Measurements from ENCODE around the gene NXPE4. TPM values are rescaled to one million over a fixed set of nuclear protein-coding genes. Genes with fewer than 3 reads are reported as not detected.

The NXPE4 gene
- polyA plus RNA-seq, 1 donor from 2014 or later, result not detected

- no peaks in the 10 kb centered on the region for H3K9me2 ChIP-seq (ENCODE audit: insufficient read depth, low read length)
- TF ChIP-seq REST (IDR thresholded peaks at IDR 0.05; ENCODE audit: borderline replicate concordance) (no peak), SMC3 (conservative IDR thresholded peaks at IDR 0.05; ENCODE audit: poor library complexity) (no peak), TAF1 (IDR thresholded peaks at IDR 0.05; ENCODE audit: low read depth) (no peak), MXI1 (conservative IDR thresholded peaks at IDR 0.05; ENCODE audit: poor library complexity, severe bottlenecking) (no peak), RAD21 (conservative IDR thresholded peaks at IDR 0.05) (no peak)
- TF ChIP-seq, protein P1, sequence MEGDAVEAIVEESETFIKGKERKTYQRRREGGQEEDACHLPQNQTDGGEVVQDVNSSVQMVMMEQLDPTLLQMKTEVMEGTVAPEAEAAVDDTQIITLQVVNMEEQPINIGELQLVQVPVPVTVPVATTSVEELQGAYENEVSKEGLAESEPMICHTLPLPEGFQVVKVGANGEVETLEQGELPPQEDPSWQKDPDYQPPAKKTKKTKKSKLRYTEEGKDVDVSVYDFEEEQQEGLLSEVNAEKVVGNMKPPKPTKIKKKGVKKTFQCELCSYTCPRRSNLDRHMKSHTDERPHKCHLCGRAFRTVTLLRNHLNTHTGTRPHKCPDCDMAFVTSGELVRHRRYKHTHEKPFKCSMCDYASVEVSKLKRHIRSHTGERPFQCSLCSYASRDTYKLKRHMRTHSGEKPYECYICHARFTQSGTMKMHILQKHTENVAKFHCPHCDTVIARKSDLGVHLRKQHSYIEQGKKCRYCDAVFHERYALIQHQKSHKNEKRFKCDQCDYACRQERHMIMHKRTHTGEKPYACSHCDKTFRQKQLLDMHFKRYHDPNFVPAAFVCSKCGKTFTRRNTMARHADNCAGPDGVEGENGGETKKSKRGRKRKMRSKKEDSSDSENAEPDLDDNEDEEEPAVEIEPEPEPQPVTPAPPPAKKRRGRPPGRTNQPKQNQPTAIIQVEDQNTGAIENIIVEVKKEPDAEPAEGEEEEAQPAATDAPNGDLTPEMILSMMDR (IDR thresholded peaks at IDR 0.05; ENCODE audit: poor library complexity, severe bottlenecking), result no peak
- H3K27me3 ChIP-seq (ENCODE audit: insufficient read depth, low read depth, low read length), result no peaks in the 10 kb centered on the region
- peaks cover 34% of the 10 kb centered on the region for H3K9me3 ChIP-seq (ENCODE audit: low read length)
- no peaks in the 10 kb centered on the region for H4K20me1 ChIP-seq (ENCODE audit: insufficient read depth)
- H2AFZ ChIP-seq (ENCODE audit: low read depth, low read length), result no peak overlapping the region
- no peak overlapping the region for H3K4me3 ChIP-seq (ENCODE audit: low read length)
- no peaks in the 10 kb centered on the region for H3F3A ChIP-seq (ENCODE audit: insufficient read depth, low read length, poor library complexity, severe bottlenecking)
- H3K4me2 ChIP-seq (ENCODE audit: low read length), result no peak overlapping the region
- H3K36me3 ChIP-seq (ENCODE audit: insufficient read depth, low read length), result no peaks in the 10 kb centered on the region
- no peak overlapping the region for H3K9ac ChIP-seq (ENCODE audit: low read length)
- H3K79me2 ChIP-seq (replicated peaks; ENCODE audit: insufficient read depth, low read length), result no peaks in the 10 kb centered on the region
- no peak overlapping the region for H3K27ac ChIP-seq (ENCODE audit: low read length)
Measured at GRCh38 chr11:114624455-114625207, 29.0 kb upstream of the NXPE4 start.

- H3K4me3 ChIP-seq (ENCODE audit: low read length), result no peak overlapping the region
- H3K9me2 ChIP-seq (ENCODE audit: insufficient read depth, low read length), result no peaks in the 10 kb centered on the region
- H3K4me2 ChIP-seq (ENCODE audit: low read length), result no peak overlapping the region
- TF ChIP-seq REST (IDR thresholded peaks at IDR 0.05; ENCODE audit: borderline replicate concordance) (no peak), POLR2AphosphoS5 (IDR thresholded peaks at IDR 0.05) (no peak), TAF1 (IDR thresholded peaks at IDR 0.05; ENCODE audit: low read depth) (no peak), MXI1 (conservative IDR thresholded peaks at IDR 0.05; ENCODE audit: poor library complexity, severe bottlenecking) (no peak)
- H3K36me3 ChIP-seq (ENCODE audit: insufficient read depth, low read length), result no peaks in the 10 kb centered on the region
- H3K9ac ChIP-seq (ENCODE audit: low read length), result no peak overlapping the region
- H3K27me3 ChIP-seq (ENCODE audit: insufficient read depth, low read depth, low read length), result no peaks in the 10 kb centered on the region
- peaks cover 34% of the 10 kb centered on the region for H3K9me3 ChIP-seq (ENCODE audit: low read length)
- H3K27ac ChIP-seq (ENCODE audit: low read length), result no peak overlapping the region
- H3K79me2 ChIP-seq (replicated peaks; ENCODE audit: insufficient read depth, low read length), result no peaks in the 10 kb centered on the region
- H3F3A ChIP-seq (ENCODE audit: insufficient read depth, low read length, poor library complexity, severe bottlenecking), result no peaks in the 10 kb centered on the region
- no peak overlapping the region for H2AFZ ChIP-seq (ENCODE audit: low read depth, low read length)
- H4K20me1 ChIP-seq (ENCODE audit: insufficient read depth), result no peaks in the 10 kb centered on the region
Measured at GRCh38 chr11:114623720-114624119, 28.1 kb upstream of the NXPE4 start.
